Glutamatergic neuron (in vitro differentiated cells): Measurements from ENCODE around the gene KIF1A. TPM values are rescaled to one million over a fixed set of nuclear protein-coding genes. Genes with fewer than 3 reads are reported as not detected.

Source experiments
- DNase-seq: peaks from one replicate; pipeline ENCODE4 v3.0.0; 2022
- H3K27ac Mint-ChIP-seq: one replicate; pipeline ENCODE4 v1.8.0; 2020; ENCODE audit warnings: mild to moderate bottlenecking, mixed read lengths, inconsistent platforms; ENCODE audit not compliant: unreplicated experiment
- H3K27me3 Mint-ChIP-seq: one replicate; pipeline ENCODE4 v1.8.0; 2020; ENCODE audit warnings: mild to moderate bottlenecking, moderate library complexity, mixed read lengths, inconsistent platforms; ENCODE audit not compliant: unreplicated experiment
- H3K36me3 Mint-ChIP-seq: one replicate; pipeline ENCODE4 v1.8.0; 2020; ENCODE audit warnings: mild to moderate bottlenecking, mixed read lengths, inconsistent platforms; ENCODE audit not compliant: unreplicated experiment
- H3K4me1 Mint-ChIP-seq: one replicate; pipeline ENCODE4 v1.8.0; 2020; ENCODE audit warnings: mild to moderate bottlenecking, low read depth, mixed read lengths, inconsistent platforms; ENCODE audit not compliant: unreplicated experiment
- H3K4me3 Mint-ChIP-seq: one replicate; pipeline ENCODE4 v1.8.0; 2020; ENCODE audit warnings: mild to moderate bottlenecking, mixed read lengths, inconsistent platforms; ENCODE audit not compliant: unreplicated experiment
- H3K9me3 Mint-ChIP-seq: one replicate; pipeline ENCODE4 v1.8.0; 2020; ENCODE audit warnings: mild to moderate bottlenecking, moderate library complexity, mixed read lengths, inconsistent platforms; ENCODE audit not compliant: unreplicated experiment
- total RNA-seq: library from RNA; stranded (reverse); fragmentation: NEBNext Ultra II Directional; extraction: Animal tissue kit (Norgen Biotek cat#: 25700); gene quantifications from one replicate; pipeline ENCODE4 v1.2.1, GENCODE V29; 2021; ENCODE audit not compliant: unreplicated experiment
- TF ChIP-seq, protein P1 (sequence below): fragments of 200-600 bp; sonication (generic); IDR thresholded peaks from one replicate; pipeline ENCODE4 v1.5.0; 2021; ENCODE audit not compliant: partially characterized antibody, unreplicated experiment

The KIF1A gene
- total RNA-seq, 1 donor from 2014 or later, result 439 TPM

DNA sequence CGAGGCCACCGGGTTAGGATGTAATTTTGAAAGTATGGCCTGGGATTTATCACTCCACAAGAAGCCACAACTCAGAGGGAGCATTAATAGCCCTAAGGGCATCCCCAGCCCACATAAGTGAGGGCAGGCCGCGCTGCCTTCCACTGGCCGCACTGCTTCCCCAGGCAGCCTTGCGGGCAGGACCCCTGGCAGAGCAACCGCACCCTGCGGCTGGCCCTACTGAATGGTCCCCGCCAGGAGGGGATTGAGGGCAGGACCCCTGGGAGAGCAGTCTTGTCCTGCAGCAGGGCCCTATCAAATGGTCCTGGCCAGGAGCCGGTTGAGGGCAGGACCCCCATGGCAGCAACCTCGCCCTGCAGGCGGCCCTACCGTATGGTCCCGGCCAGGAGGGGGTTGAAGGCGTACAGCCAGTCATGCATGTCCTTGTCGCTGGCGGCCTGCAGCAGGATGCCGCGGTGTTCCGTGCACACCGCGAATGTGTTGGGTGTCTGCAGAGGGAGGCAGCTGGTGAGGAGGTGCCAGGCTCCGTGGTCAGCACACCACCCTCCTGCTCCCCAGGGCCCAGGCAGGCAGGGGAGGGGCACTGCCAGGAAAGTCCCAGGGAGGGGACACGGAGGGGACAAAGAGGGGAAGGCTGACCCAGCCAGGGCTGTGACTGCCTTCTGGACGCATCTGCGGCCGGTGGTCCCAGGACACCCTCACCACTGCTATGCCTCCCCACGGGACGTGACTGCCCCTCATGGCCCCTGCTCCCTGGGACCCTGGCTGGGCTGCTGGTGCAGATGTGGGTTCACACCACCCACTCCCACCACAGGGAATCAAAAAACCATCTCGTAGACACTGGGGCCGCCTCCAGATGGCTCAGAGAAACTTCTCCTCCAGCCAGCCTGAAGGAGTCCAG is 102.1 kb downstream of the KIF1A start:
- TF ChIP-seq, protein P1, sequence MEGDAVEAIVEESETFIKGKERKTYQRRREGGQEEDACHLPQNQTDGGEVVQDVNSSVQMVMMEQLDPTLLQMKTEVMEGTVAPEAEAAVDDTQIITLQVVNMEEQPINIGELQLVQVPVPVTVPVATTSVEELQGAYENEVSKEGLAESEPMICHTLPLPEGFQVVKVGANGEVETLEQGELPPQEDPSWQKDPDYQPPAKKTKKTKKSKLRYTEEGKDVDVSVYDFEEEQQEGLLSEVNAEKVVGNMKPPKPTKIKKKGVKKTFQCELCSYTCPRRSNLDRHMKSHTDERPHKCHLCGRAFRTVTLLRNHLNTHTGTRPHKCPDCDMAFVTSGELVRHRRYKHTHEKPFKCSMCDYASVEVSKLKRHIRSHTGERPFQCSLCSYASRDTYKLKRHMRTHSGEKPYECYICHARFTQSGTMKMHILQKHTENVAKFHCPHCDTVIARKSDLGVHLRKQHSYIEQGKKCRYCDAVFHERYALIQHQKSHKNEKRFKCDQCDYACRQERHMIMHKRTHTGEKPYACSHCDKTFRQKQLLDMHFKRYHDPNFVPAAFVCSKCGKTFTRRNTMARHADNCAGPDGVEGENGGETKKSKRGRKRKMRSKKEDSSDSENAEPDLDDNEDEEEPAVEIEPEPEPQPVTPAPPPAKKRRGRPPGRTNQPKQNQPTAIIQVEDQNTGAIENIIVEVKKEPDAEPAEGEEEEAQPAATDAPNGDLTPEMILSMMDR, result no peak
- H3K36me3 Mint-ChIP-seq, result no peaks in the 10 kb centered on the region
- H3K4me1 Mint-ChIP-seq, result peaks cover 2% of the 10 kb centered on the region
- no peak overlapping the region for H3K27ac Mint-ChIP-seq
- DNase-seq, result peak; percentile 13
- H3K9me3 Mint-ChIP-seq, result peaks cover 25% of the 10 kb centered on the region
- H3K27me3 Mint-ChIP-seq, result peaks cover 20% of the 10 kb centered on the region
- no peak overlapping the region for H3K4me3 Mint-ChIP-seq

- Mint-ChIP-seq H3K4me1 (peaks cover 2% of the 10 kb centered on the region), H3K4me3 (no peak overlapping the region), H3K27ac (no peak overlapping the region), H3K9me3 (peaks cover 23% of the 10 kb centered on the region), H3K36me3 (no peaks in the 10 kb centered on the region), H3K27me3 (peaks cover 18% of the 10 kb centered on the region)
- TF ChIP-seq, protein P1, result no peak
- peak; percentile 12 for DNase-seq
Measured at GRCh38 chr2:240717181-240717641, 102.8 kb downstream of the KIF1A start.

- Mint-ChIP-seq H3K27me3 (peaks cover 18% of the 10 kb centered on the region), H3K36me3 (no peaks in the 10 kb centered on the region), H3K9me3 (peaks cover 23% of the 10 kb centered on the region), H3K27ac (peak overlapping the region; percentile 28), H3K4me3 (no peak overlapping the region), H3K4me1 (peaks cover 8% of the 10 kb centered on the region)
- peak; percentile 12 for DNase-seq
- TF ChIP-seq, protein P1, result no peak
Measured at GRCh38 chr2:240716130-240716798, 103.8 kb downstream of the KIF1A start.

GRCh38 chr2:240714747-240715725 is 105.0 kb downstream of the KIF1A start:
- H3K27ac Mint-ChIP-seq, result no peak overlapping the region
- H3K4me3 Mint-ChIP-seq, result no peak overlapping the region
- DNase-seq, result peak; percentile 19

More at GRCh38 chr2:240714747-240715725, 105.0 kb downstream of the KIF1A start:
- Mint-ChIP-seq H3K27me3 (peaks cover 15% of the 10 kb centered on the region), H3K4me1 (peaks cover 8% of the 10 kb centered on the region), H3K9me3 (peaks cover 23% of the 10 kb centered on the region), H3K36me3 (no peaks in the 10 kb centered on the region)
- TF ChIP-seq, protein P1, result no peak
